Measurements from ENCODE around the gene DCUN1D3.

DNA sequence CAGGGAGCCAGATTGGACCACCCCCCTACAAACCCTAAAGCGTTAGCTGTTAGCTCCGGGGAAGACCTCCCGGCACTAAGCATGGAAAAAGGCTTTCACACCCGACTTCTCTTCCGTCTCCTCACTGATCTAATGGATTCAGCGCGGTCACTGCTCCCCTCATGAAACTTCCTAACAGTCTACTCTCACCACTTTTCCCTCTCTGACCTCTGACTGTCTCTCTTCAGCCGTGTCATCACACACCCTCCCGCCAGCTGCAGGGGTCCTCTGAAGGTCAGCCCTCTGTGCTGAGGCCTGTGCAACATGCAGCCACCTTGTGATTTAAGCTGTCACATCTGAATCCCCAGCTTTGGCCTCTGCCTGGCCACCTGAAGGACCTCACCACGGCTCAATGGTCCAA is 16.1 kb upstream of the DCUN1D3 start:
- TF ChIP-seq, protein P1, sequence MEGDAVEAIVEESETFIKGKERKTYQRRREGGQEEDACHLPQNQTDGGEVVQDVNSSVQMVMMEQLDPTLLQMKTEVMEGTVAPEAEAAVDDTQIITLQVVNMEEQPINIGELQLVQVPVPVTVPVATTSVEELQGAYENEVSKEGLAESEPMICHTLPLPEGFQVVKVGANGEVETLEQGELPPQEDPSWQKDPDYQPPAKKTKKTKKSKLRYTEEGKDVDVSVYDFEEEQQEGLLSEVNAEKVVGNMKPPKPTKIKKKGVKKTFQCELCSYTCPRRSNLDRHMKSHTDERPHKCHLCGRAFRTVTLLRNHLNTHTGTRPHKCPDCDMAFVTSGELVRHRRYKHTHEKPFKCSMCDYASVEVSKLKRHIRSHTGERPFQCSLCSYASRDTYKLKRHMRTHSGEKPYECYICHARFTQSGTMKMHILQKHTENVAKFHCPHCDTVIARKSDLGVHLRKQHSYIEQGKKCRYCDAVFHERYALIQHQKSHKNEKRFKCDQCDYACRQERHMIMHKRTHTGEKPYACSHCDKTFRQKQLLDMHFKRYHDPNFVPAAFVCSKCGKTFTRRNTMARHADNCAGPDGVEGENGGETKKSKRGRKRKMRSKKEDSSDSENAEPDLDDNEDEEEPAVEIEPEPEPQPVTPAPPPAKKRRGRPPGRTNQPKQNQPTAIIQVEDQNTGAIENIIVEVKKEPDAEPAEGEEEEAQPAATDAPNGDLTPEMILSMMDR (conservative IDR thresholded peaks at IDR 0.05; ENCODE audit: low read length), result no peak
- TF ChIP-seq EZH2phosphoT487 (IDR thresholded peaks at IDR 0.05; ENCODE audit: borderline replicate concordance, low read depth, low read length), result no peak
